ENCODE results near the gene IFITM2.
"Not testable (repeated sequence)": the region's sequence is repeated elsewhere in the genome, so short reads cannot be mapped to it uniquely, and the experiment has no call there.

Gene IFITM2

GRCh38 chr11:315051-315481 lies 7.5 kb downstream of the IFITM2 start:
- Histone ChIP-seq H3K36me3 (ENCODE audit: control insufficient read depth, insufficient read depth, low read length) (peaks cover 3% of the 10 kb centered on the region; the same call in 1 of the 2 replicates), H3K27ac (ENCODE audit: low read depth, low read length) (peak overlapping the region; percentile 95), H3K4me1 (ENCODE audit: control insufficient read depth, insufficient read depth, low read length) (peaks cover 47% of the 10 kb centered on the region), H3K9ac (ENCODE audit: low read depth, low read length) (0 out of 2 replicates have a peak overlapping the region, but pooled peaks have one; percentile 10), H3K4me3 (ENCODE audit: low read depth, low read length) (peak overlapping the region; percentile 86), H3K27me3 (ENCODE audit: control insufficient read depth, insufficient read depth, low read length) (no peaks in the 10 kb centered on the region; the same call in 1 of the 2 replicates), H3K9me3 (ENCODE audit: control insufficient read depth, insufficient read depth, low read length) (no peaks in the 10 kb centered on the region)

- peak overlapping the region; percentile 86 for H3K4me3 ChIP-seq (ENCODE audit: low read depth, low read length)
- H3K9me3 ChIP-seq (ENCODE audit: control insufficient read depth, insufficient read depth, low read length), result no peaks in the 10 kb centered on the region
- H3K9ac ChIP-seq (ENCODE audit: low read depth, low read length), result peak overlapping the region; percentile 10; the same call in 1 of the 2 replicates
- peaks cover 47% of the 10 kb centered on the region for H3K4me1 ChIP-seq (ENCODE audit: control insufficient read depth, insufficient read depth, low read length)
- H3K27me3 ChIP-seq (ENCODE audit: control insufficient read depth, insufficient read depth, low read length), result no peaks in the 10 kb centered on the region; the same call in 1 of the 2 replicates
- H3K27ac ChIP-seq (ENCODE audit: low read depth, low read length), result peak overlapping the region; percentile 95
- H3K36me3 ChIP-seq (ENCODE audit: control insufficient read depth, insufficient read depth, low read length), result peaks cover 3% of the 10 kb centered on the region; the same call in 1 of the 2 replicates
These were observed 7.9 kb downstream of the IFITM2 start for GRCh38 chr11:315516-315994.

GRCh38 chr11:316031-316701 lies 8.6 kb downstream of the IFITM2 start:
- H3K9ac ChIP-seq (ENCODE audit: low read depth, low read length), result peak overlapping the region; percentile 10; the same call in 1 of the 2 replicates
- no peaks in the 10 kb centered on the region; the same call in 1 of the 2 replicates for H3K27me3 ChIP-seq (ENCODE audit: control insufficient read depth, insufficient read depth, low read length)

GRCh38 chr11:316891-317301 lies 9.3 kb downstream of the IFITM2 start:
- no peak overlapping the region for H3K9ac ChIP-seq (ENCODE audit: low read depth, low read length)
- H3K4me1 ChIP-seq (ENCODE audit: control insufficient read depth, insufficient read depth, low read length), result peaks cover 47% of the 10 kb centered on the region
- H3K27ac ChIP-seq (ENCODE audit: low read depth, low read length), result peak overlapping the region; percentile 95
- no peaks in the 10 kb centered on the region for H3K27me3 ChIP-seq (ENCODE audit: control insufficient read depth, insufficient read depth, low read length)
- no peaks in the 10 kb centered on the region for H3K9me3 ChIP-seq (ENCODE audit: control insufficient read depth, insufficient read depth, low read length)
- peak overlapping the region; percentile 86 for H3K4me3 ChIP-seq (ENCODE audit: low read depth, low read length)
- peaks cover 3% of the 10 kb centered on the region; the same call in 1 of the 2 replicates for H3K36me3 ChIP-seq (ENCODE audit: control insufficient read depth, insufficient read depth, low read length)

More at GRCh38 chr11:316031-316701, 8.6 kb downstream of the IFITM2 start:
- peak overlapping the region; percentile 95 for H3K27ac ChIP-seq (ENCODE audit: low read depth, low read length)
- H3K36me3 ChIP-seq (ENCODE audit: control insufficient read depth, insufficient read depth, low read length), result peaks cover 3% of the 10 kb centered on the region; the same call in 1 of the 2 replicates
- H3K4me1 ChIP-seq (ENCODE audit: control insufficient read depth, insufficient read depth, low read length), result peaks cover 50% of the 10 kb centered on the region
- H3K9me3 ChIP-seq (ENCODE audit: control insufficient read depth, insufficient read depth, low read length), result no peaks in the 10 kb centered on the region
- H3K4me3 ChIP-seq (ENCODE audit: low read depth, low read length), result peak overlapping the region; percentile 86

GRCh38 chr11:317668-318404 lies 10.2 kb downstream of the IFITM2 start:
- H3K4me1 ChIP-seq (ENCODE audit: control insufficient read depth, insufficient read depth, low read length), result peaks cover 39% of the 10 kb centered on the region
- peak overlapping the region; percentile 86 for H3K4me3 ChIP-seq (ENCODE audit: low read depth, low read length)
- not testable (repeated sequence) for H3K27me3 ChIP-seq (ENCODE audit: control insufficient read depth, insufficient read depth, low read length); H3K36me3 ChIP-seq (ENCODE audit: control insufficient read depth, insufficient read depth, low read length); H3K9me3 ChIP-seq (ENCODE audit: control insufficient read depth, insufficient read depth, low read length)
- peak overlapping the region; percentile 6; the same call in 1 of the 2 replicates for H3K9ac ChIP-seq (ENCODE audit: low read depth, low read length)
- H3K27ac ChIP-seq (ENCODE audit: low read depth, low read length), result peak overlapping the region; percentile 95

- not testable (repeated sequence) for H3K27me3 ChIP-seq (ENCODE audit: control insufficient read depth, insufficient read depth, low read length); H3K9ac ChIP-seq (ENCODE audit: low read depth, low read length); H3K27ac ChIP-seq (ENCODE audit: low read depth, low read length); H3K9me3 ChIP-seq (ENCODE audit: control insufficient read depth, insufficient read depth, low read length); H3K36me3 ChIP-seq (ENCODE audit: control insufficient read depth, insufficient read depth, low read length)
- peak overlapping the region; percentile 29; the same call in 1 of the 2 replicates for H3K4me3 ChIP-seq (ENCODE audit: low read depth, low read length)
- H3K4me1 ChIP-seq (ENCODE audit: control insufficient read depth, insufficient read depth, low read length), result peaks cover 31% of the 10 kb centered on the region
These were observed 10.9 kb downstream of the IFITM2 start for GRCh38 chr11:318405-319120.

GRCh38 chr11:319121-319887 lies 11.7 kb downstream of the IFITM2 start:
- not testable (repeated sequence) for H3K36me3 ChIP-seq (ENCODE audit: control insufficient read depth, insufficient read depth, low read length); H3K27me3 ChIP-seq (ENCODE audit: control insufficient read depth, insufficient read depth, low read length); H3K27ac ChIP-seq (ENCODE audit: low read depth, low read length); H3K9ac ChIP-seq (ENCODE audit: low read depth, low read length); H3K9me3 ChIP-seq (ENCODE audit: control insufficient read depth, insufficient read depth, low read length)
- Histone ChIP-seq H3K4me1 (ENCODE audit: control insufficient read depth, insufficient read depth, low read length) (peaks cover 32% of the 10 kb centered on the region), H3K4me3 (ENCODE audit: low read depth, low read length) (peak overlapping the region; percentile 83)

- not testable (repeated sequence) for H3K27ac ChIP-seq (ENCODE audit: low read depth, low read length); H3K27me3 ChIP-seq (ENCODE audit: control insufficient read depth, insufficient read depth, low read length); H3K9ac ChIP-seq (ENCODE audit: low read depth, low read length); H3K9me3 ChIP-seq (ENCODE audit: control insufficient read depth, insufficient read depth, low read length); H3K36me3 ChIP-seq (ENCODE audit: control insufficient read depth, insufficient read depth, low read length)
- peak overlapping the region; percentile 83; the same call in 1 of the 2 replicates for H3K4me3 ChIP-seq (ENCODE audit: low read depth, low read length)
- H3K4me1 ChIP-seq (ENCODE audit: control insufficient read depth, insufficient read depth, low read length), result peaks cover 37% of the 10 kb centered on the region
These were observed 12.3 kb downstream of the IFITM2 start for GRCh38 chr11:319888-320273.

GRCh38 chr11:324156-324555 lies 16.5 kb downstream of the IFITM2 start:
- Histone ChIP-seq H3K4me1 (ENCODE audit: control insufficient read depth, insufficient read depth, low read length) (peaks cover 17% of the 10 kb centered on the region), H3K9me3 (ENCODE audit: control insufficient read depth, insufficient read depth, low read length) (no peaks in the 10 kb centered on the region), H3K27me3 (ENCODE audit: control insufficient read depth, insufficient read depth, low read length) (no peaks in the 10 kb centered on the region), H3K9ac (ENCODE audit: low read depth, low read length) (no peak overlapping the region), H3K27ac (ENCODE audit: low read depth, low read length) (no peak overlapping the region), H3K36me3 (ENCODE audit: control insufficient read depth, insufficient read depth, low read length) (no peaks in the 10 kb centered on the region), H3K4me3 (ENCODE audit: low read depth, low read length) (no peak overlapping the region)

All from HUES48 (cell line).